Gastroesophageal sphincter (tissue), 4 donors: ENCODE data around the gene CAPN5. TPM values are rescaled to one million over a fixed set of nuclear protein-coding genes. Genes with fewer than 3 reads are reported as not detected.
A peak's percentile ranks its signal among the peaks of the same experiment; 100 is the strongest.

Source experiments
- ATAC-seq: fragments of 150-250 bp; one replicate; pipeline ENCODE4 v1.9.1; 2016; ENCODE audit warnings: mild to moderate bottlenecking, moderate library complexity
- H3K27ac ChIP-seq, 4 donors: fragments of 200-600 bp; sonication (generic) in 3 of 4; 1 replicate in 3 of 4; 2 replicates in 1 of 4; pipeline ENCODE4 v1.5.1; 2016 to 2019
- H3K27me3 ChIP-seq: fragments of 200-600 bp; sonication (generic); one replicate; pipeline ENCODE4 v1.5.1; 2019
- H3K36me3 ChIP-seq, 2 donors: fragments of 200-600 bp; sonication (generic); one replicate each; pipeline ENCODE4 v1.5.1; 2019; ENCODE audit warnings: control low read depth in 1 of 2
- H3K4me1 ChIP-seq, 3 donors: fragments of 200-600 bp; sonication (generic); 1 replicate in 2 of 3; 2 replicates in 1 of 3; pipeline ENCODE4 v1.5.1; 2016 to 2019; ENCODE audit warnings: control low read depth in 2 of 3
- H3K4me3 ChIP-seq, 2 donors: fragments of 200-600 bp; sonication (generic); one replicate each; pipeline ENCODE4 v1.5.1; 2019; ENCODE audit warnings: mild to moderate bottlenecking in 1 of 2, moderate library complexity in 1 of 2
- H3K9me3 ChIP-seq, 3 donors: fragments of 200-600 bp; sonication (generic); one replicate each; pipeline ENCODE4 v1.5.1; 2017 to 2019; ENCODE audit warnings: control low read depth in 2 of 3
- CTCF ChIP-seq, 4 experiments: fragments of 200-600 bp in 2 of 4; fragments of 450-650 bp in 2 of 4; sonication (generic) in 1 of 4; IDR thresholded peaks; one replicate each; pipeline ENCODE4 v1.5.1; 2017 to 2019; ENCODE audit warnings: antibody characterized with exemption in 4 of 4, mild to moderate bottlenecking in 2 of 4, moderate library complexity in 2 of 4
- EP300 ChIP-seq: sonication (generic); formaldehyde crosslinking; IDR thresholded peaks from one replicate; pipeline ENCODE4 v1.6.1; 2017; ENCODE audit warnings: antibody characterized with exemption, mild to moderate bottlenecking
- POLR2A ChIP-seq, 2 donors: fragments of 450-650 bp; IDR thresholded peaks; one replicate each; pipeline ENCODE4 v1.6.1; 2017; ENCODE audit warnings: antibody characterized with exemption in 2 of 2, mild to moderate bottlenecking in 2 of 2, moderate library complexity in 1 of 2
- POLR2AphosphoS5 ChIP-seq: sonication (generic); formaldehyde crosslinking; IDR thresholded peaks from one replicate; pipeline ENCODE4 v1.6.1; 2017; ENCODE audit warnings: antibody characterized with exemption
- WGBS, 2 donors: methylation state at CpG; one replicate each; pipeline ENCODE4 v1.1.5; 2018; ENCODE audit warnings: low coverage in 1 of 2; 5-methylcytosine and 5-hydroxymethylcytosine counted together
- total RNA-seq, 4 donors: library from RNA; depleted of rRNA; stranded (reverse); fragments of >200 nt; gene quantifications; one replicate each; pipeline ENCODE4 v1.1.0, GENCODE V29; 2016

CAPN5 gene
- total RNA-seq, 4 donors from 2014 or later: 4.1 to 9.4 (median 7.7) TPM

- WGBS, 2 donors: 20 to 100% methylated on average over 1 of the region's 9 CpGs
Measured at GRCh38 chr11:77081381-77081851, 14.6 kb downstream of the CAPN5 start.

GRCh38 chr11:77081976-77082836 is 15.4 kb downstream of the CAPN5 start:
- 33 to 81% methylated on average over 3 of the region's 11 CpGs for WGBS, 2 donors
- no peak for TF ChIP-seq EP300
- no peak for TF ChIP-seq CTCF (IDR thresholded peaks at IDR 0.05)
- no peak for TF ChIP-seq POLR2A (IDR thresholded peaks at IDR 0.05)
- Histone ChIP-seq H3K27ac (peak overlapping the region in 3 of 4 donors; percentile 67 to 77 (median 74)), H3K4me3 (no peak overlapping the region), H3K9me3 (no peaks in the 10 kb centered on the region), H3K36me3 (peaks cover 0 to 17% of the 10 kb centered on the region in 2 donors), H3K27me3 (no peaks in the 10 kb centered on the region), H3K4me1 (peaks cover 0 to 50% (median 18%) of the 10 kb centered on the region in 3 donors)
- peak; percentile 20 for ATAC-seq

More at GRCh38 chr11:77081381-77081851, 14.6 kb downstream of the CAPN5 start:
- no peak for TF ChIP-seq CTCF (IDR thresholded peaks at IDR 0.05)
- TF ChIP-seq EP300: no peak
- TF ChIP-seq POLR2AphosphoS5: no peak
- no peak for TF ChIP-seq POLR2A (IDR thresholded peaks at IDR 0.05)
- H3K4me3 ChIP-seq: no peak overlapping the region
- no peaks in the 10 kb centered on the region for H3K9me3 ChIP-seq
- peaks cover 0 to 17% of the 10 kb centered on the region in 2 donors for H3K36me3 ChIP-seq
- H3K27ac ChIP-seq: peak overlapping the region in 1 of 4 donors; percentile 77
- no peaks in the 10 kb centered on the region for H3K27me3 ChIP-seq
- ATAC-seq: no peak
- peaks cover 0 to 44% (median 18%) of the 10 kb centered on the region in 3 donors for H3K4me1 ChIP-seq

GRCh38 chr11:77082838-77083565 is 16.2 kb downstream of the CAPN5 start:
- Histone ChIP-seq H3K9me3 (no peaks in the 10 kb centered on the region), H3K27ac (peak overlapping the region in 3 of 4 donors; percentile 67 to 77 (median 74)), H3K27me3 (no peaks in the 10 kb centered on the region), H3K4me1 (peaks cover 0 to 50% (median 18%) of the 10 kb centered on the region in 3 donors), H3K36me3 (peaks cover 0 to 17% of the 10 kb centered on the region in 2 donors), H3K4me3 (no peak overlapping the region)
- TF ChIP-seq CTCF (IDR thresholded peaks at IDR 0.05) (no peak), POLR2A (IDR thresholded peaks at IDR 0.05) (no peak), POLR2AphosphoS5 (no peak), EP300 (no peak)
- ATAC-seq: peak; percentile 79
- WGBS, 2 donors: 70% methylated on average over 2 of the region's 15 CpGs; no CpG with 5 or more reads in 1 of the 2 donors

- Histone ChIP-seq H3K27me3 (no peaks in the 10 kb centered on the region), H3K36me3 (peaks cover 0 to 17% of the 10 kb centered on the region in 2 donors), H3K4me1 (peaks cover 0 to 50% (median 18%) of the 10 kb centered on the region in 3 donors), H3K4me3 (no peak overlapping the region), H3K27ac (peak overlapping the region in 3 of 4 donors; percentile 67 to 77 (median 74)), H3K9me3 (no peaks in the 10 kb centered on the region)
- no CpG with 5 or more reads among the region's 12 CpGs for WGBS, 2 donors
- TF ChIP-seq POLR2AphosphoS5 (no peak), CTCF (IDR thresholded peaks at IDR 0.05) (no peak), POLR2A (IDR thresholded peaks at IDR 0.05) (no peak), EP300 (no peak)
- no peak for ATAC-seq
Measured at GRCh38 chr11:77083566-77084245, 16.9 kb downstream of the CAPN5 start.
